A673 (cell line): ENCODE data around the gene SLC9A4.

Experiments
- EZH2 ChIP-seq: fragments of 200-600 bp; sonication (generic); IDR thresholded peaks from 2 replicates; pipeline ENCODE4 v1.6.1; 2017; ENCODE audit warnings: borderline replicate concordance, low read depth, mild to moderate bottlenecking, mixed read lengths, antibody characterized with exemption, low read length; ENCODE audit not compliant: poor library complexity, severe bottlenecking
- TF ChIP-seq, protein P1 (sequence below): fragments of 300-800, 200-600 bp; sonication (generic); conservative IDR thresholded peaks from 2 replicates; pipeline ENCODE4 v1.5.1; 2017; ENCODE audit warnings: low read depth, mild to moderate bottlenecking, antibody characterized with exemption, low read length, moderate library complexity, mixed read lengths

DNA sequence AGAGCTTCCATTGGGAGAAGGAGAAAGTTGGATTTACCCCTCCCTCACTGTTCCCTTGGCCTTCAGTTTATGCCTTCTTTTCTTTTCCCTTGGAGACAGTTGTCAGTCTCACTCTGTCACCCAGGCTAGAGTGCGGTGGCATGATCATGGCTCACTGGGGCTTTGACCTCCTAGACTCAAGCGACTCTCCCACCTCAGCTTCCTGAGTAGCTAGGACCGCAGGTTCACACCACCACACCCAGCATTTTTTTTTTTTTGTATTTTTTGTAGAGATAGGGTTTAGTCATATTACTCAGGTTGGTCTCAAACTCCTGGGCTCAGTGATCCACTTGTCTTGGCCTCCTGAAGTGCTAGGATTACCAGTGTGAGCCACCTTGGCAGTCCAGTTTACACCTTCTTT lies 49.9 kb downstream of the SLC9A4 start:
- TF ChIP-seq, protein P1, sequence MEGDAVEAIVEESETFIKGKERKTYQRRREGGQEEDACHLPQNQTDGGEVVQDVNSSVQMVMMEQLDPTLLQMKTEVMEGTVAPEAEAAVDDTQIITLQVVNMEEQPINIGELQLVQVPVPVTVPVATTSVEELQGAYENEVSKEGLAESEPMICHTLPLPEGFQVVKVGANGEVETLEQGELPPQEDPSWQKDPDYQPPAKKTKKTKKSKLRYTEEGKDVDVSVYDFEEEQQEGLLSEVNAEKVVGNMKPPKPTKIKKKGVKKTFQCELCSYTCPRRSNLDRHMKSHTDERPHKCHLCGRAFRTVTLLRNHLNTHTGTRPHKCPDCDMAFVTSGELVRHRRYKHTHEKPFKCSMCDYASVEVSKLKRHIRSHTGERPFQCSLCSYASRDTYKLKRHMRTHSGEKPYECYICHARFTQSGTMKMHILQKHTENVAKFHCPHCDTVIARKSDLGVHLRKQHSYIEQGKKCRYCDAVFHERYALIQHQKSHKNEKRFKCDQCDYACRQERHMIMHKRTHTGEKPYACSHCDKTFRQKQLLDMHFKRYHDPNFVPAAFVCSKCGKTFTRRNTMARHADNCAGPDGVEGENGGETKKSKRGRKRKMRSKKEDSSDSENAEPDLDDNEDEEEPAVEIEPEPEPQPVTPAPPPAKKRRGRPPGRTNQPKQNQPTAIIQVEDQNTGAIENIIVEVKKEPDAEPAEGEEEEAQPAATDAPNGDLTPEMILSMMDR = no peak
- TF ChIP-seq EZH2 = no peak
